Right lobe of liver (tissue), 6 donors: ENCODE data around the gene PLEKHA3. TPM values are rescaled to one million over a fixed set of nuclear protein-coding genes. Genes with fewer than 3 reads are reported as not detected.
"Not testable (repeated sequence)": the region's sequence is repeated elsewhere in the genome, so short reads cannot be mapped to it uniquely, and the experiment has no call there.

ENCODE experiments used
- ATAC-seq, 4 donors: fragments of 200-7000 bp; cut with Tn5 transposase; one replicate each; pipeline ENCODE4 v1.9.1; 2020; ENCODE audit warnings: mild to moderate bottlenecking in 4 of 4, moderate library complexity in 4 of 4
- DNase-seq, 3 donors: peaks; one replicate each; pipeline ENCODE4 v3.0.0-alpha.2; 2020
- H3K27ac ChIP-seq, 3 donors: fragments of 200-600 bp; one replicate each; pipeline ENCODE4 v1.8.0; 2022
- H3K27me3 ChIP-seq, 2 donors: fragments of 200-600 bp; one replicate each; pipeline ENCODE4 v1.8.0; 2022
- H3K36me3 ChIP-seq, 4 donors: fragments of 200-600 bp; sonication (generic) in 1 of 4; one replicate each; pipeline versions ENCODE4 v1.5.1 to v1.8.0; 2017 to 2022; ENCODE audit warnings: control low read depth in 1 of 4
- H3K4me1 ChIP-seq, 4 donors: fragments of 200-600 bp; sonication (generic) in 1 of 4; one replicate each; pipeline versions ENCODE4 v1.5.1 to v1.8.0; 2017 to 2022; ENCODE audit warnings: control low read depth in 1 of 4
- H3K4me3 ChIP-seq, 3 donors: fragments of 200-600 bp; one replicate each; pipeline ENCODE4 v1.8.0; 2022
- H3K9me3 ChIP-seq, 4 donors: fragments of 200-600 bp; sonication (generic) in 1 of 4; one replicate each; pipeline versions ENCODE4 v1.5.1 to v1.8.0; 2017 to 2022; ENCODE audit warnings: control low read depth in 1 of 4
- POLR2A ChIP-seq: fragments of 450-650 bp; IDR thresholded peaks from one replicate; pipeline ENCODE4 v1.6.1; 2017; ENCODE audit warnings: antibody characterized with exemption, mild to moderate bottlenecking
- WGBS: methylation state at CpG from one replicate; pipeline ENCODE4 v1.1.6; 2018; ENCODE audit warnings: low coverage, low lambda C conversion rate; ENCODE audit not compliant: insufficient coverage; ENCODE audit errors: missing lambda C conversion rate; 5-methylcytosine and 5-hydroxymethylcytosine counted together
- intact Hi-C, 2 donors: fragments of 100-400 bp; cut with DNase I; formaldehyde crosslinking; loops; one replicate each; pipeline versions ENCODE4 v1.11.2 to v1.14.1; 2022
- total RNA-seq, 6 experiments: library from RNA; depleted of rRNA in 2 of 6; stranded (reverse); fragments of >200 nt in 2 of 6; fragmentation: NEBNext Ultra II Directional in 3 of 6; extraction: Animal tissue kit (Norgen Biotek cat#: 25700) in 3 of 6; gene quantifications; one replicate each; pipeline versions ENCODE4 v1.1.0 to v1.2.4, GENCODE V29; 2016 to 2023
- TF ChIP-seq, protein P1 (sequence below), 4 donors: fragments of 200-600 bp in 3 of 4; fragments of 450-650 bp in 1 of 4; IDR thresholded peaks; one replicate each; pipeline versions ENCODE4 v1.5.1 to v1.8.0; 2016 to 2022; ENCODE audit warnings: antibody characterized with exemption in 4 of 4, mild to moderate bottlenecking in 2 of 4
- donor health status: DM: no; HTN: yes; CAD: no.
- donor health status: DM: no; HTN: no; CAD: no.
- donor health status: DM: no; HTN: no; CAD: no.
- donor health status: DM: no; HTN: yes; CAD: no.
- donor health status: DM: no; HTN: yes; CAD: no.

Gene PLEKHA3
- total RNA-seq, 6 experiments from 2014 or later: 4.4 to 21.2 (median 15.1) TPM

DNA sequence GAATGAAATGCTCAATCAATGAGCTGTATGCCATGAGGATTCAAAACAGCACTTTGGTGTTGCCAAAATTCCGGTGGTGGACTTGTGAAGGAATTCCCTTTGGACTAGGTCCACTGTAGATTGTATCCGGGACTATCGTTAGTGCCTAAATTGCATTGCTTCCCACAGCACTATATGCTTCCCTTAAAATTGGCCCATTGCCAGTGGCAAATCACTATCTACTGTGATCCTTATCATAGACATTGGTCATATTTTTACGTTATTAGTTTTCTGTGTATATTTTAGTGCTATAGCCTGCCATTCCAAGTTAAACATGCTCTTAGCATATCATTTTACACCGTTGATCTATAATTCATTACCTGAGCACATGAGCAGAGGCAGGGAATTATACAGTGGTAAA lies 27.4 kb upstream of the PLEKHA3 start:
- Histone ChIP-seq H3K36me3 (peaks cover 0 to 6% (median 1%) of the 10 kb centered on the region in 4 donors), H3K9me3 (no peaks in the 10 kb centered on the region), H3K4me3 (no peak overlapping the region), H3K27me3 (no peaks in the 10 kb centered on the region), H3K27ac (no peak overlapping the region), H3K4me1 (peaks cover 0 to 15% (median 6%) of the 10 kb centered on the region in 4 donors)
- 82% methylated on average over 5 of the region's 5 CpGs for WGBS
- no peak for ATAC-seq
- DNase-seq: no peak
- intact Hi-C loops: no loop called here
- TF ChIP-seq, protein P1, sequence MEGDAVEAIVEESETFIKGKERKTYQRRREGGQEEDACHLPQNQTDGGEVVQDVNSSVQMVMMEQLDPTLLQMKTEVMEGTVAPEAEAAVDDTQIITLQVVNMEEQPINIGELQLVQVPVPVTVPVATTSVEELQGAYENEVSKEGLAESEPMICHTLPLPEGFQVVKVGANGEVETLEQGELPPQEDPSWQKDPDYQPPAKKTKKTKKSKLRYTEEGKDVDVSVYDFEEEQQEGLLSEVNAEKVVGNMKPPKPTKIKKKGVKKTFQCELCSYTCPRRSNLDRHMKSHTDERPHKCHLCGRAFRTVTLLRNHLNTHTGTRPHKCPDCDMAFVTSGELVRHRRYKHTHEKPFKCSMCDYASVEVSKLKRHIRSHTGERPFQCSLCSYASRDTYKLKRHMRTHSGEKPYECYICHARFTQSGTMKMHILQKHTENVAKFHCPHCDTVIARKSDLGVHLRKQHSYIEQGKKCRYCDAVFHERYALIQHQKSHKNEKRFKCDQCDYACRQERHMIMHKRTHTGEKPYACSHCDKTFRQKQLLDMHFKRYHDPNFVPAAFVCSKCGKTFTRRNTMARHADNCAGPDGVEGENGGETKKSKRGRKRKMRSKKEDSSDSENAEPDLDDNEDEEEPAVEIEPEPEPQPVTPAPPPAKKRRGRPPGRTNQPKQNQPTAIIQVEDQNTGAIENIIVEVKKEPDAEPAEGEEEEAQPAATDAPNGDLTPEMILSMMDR (IDR thresholded peaks at IDR 0.05): no peak
- TF ChIP-seq POLR2A: no peak

DNA sequence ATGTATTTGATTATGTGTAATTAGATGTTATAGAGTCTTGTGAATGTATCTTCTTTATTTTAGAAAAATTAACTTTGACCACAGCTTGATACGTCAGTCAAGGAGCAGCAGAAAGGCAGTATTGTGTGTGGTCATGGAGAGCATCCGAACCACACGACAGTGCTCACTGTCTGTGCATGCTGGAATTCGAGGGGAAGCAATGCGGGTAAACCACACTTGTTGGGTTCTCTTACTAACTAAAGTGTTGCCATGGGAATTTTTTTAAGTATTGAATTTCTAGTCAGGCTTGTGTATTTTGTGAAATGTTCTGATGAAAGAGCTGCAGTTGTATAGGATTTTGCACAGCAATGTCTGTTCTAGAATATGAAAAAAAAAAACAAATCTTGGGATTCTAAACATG lies 24.3 kb upstream of the PLEKHA3 start:
- ATAC-seq (no peak), DNase-seq (no peak)
- Histone ChIP-seq H3K27ac (no peak overlapping the region), H3K36me3 (no peaks in the 10 kb centered on the region), H3K4me3 (no peak overlapping the region), H3K4me1 (peaks cover 0 to 6% (median 0%) of the 10 kb centered on the region in 4 donors), H3K27me3 (no peaks in the 10 kb centered on the region), H3K9me3 (no peaks in the 10 kb centered on the region)
- intact Hi-C loops: no loop called here
- WGBS: 91% methylated on average over 5 of the region's 5 CpGs
- TF ChIP-seq, protein P1 (IDR thresholded peaks at IDR 0.05): no peak
- no peak for TF ChIP-seq POLR2A

DNA sequence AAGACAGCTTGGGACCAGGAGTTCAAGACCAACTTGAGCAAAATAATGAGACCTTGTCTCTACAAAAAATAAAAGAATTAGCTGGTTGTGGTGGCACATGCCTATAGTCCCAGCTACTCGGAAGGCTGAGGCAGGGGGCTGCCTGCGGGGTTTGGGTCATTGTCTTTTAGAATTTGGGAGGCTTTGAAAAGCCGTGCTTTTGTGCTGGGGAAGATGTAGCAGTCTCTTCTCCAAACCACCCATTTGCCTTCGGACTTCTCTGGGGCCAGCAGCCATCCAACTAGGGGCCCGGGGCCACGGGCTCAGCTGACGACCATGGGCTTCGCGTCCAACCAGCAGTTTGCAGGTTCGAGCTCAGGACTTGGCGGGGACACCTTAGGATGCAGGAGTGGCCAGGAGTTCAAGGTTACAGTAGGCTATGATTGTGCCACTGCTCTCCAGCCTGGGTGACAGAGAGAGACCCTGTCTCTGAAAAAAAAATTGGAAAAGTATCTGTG lies 22.8 kb upstream of the PLEKHA3 start:
- intact Hi-C loops: no loop called here
- DNase-seq (no peak), ATAC-seq (no peak)
- no peak for TF ChIP-seq POLR2A
- TF ChIP-seq, protein P1 (IDR thresholded peaks at IDR 0.05): no peak
- no peaks in the 10 kb centered on the region for H3K27me3 ChIP-seq
- WGBS: 93% methylated on average over 3 of the region's 11 CpGs
- no peaks in the 10 kb centered on the region for H3K36me3 ChIP-seq
- H3K4me1 ChIP-seq: no peaks in the 10 kb centered on the region
- no peaks in the 10 kb centered on the region for H3K9me3 ChIP-seq
- no peak overlapping the region for H3K27ac ChIP-seq
- no peak overlapping the region for H3K4me3 ChIP-seq

DNA sequence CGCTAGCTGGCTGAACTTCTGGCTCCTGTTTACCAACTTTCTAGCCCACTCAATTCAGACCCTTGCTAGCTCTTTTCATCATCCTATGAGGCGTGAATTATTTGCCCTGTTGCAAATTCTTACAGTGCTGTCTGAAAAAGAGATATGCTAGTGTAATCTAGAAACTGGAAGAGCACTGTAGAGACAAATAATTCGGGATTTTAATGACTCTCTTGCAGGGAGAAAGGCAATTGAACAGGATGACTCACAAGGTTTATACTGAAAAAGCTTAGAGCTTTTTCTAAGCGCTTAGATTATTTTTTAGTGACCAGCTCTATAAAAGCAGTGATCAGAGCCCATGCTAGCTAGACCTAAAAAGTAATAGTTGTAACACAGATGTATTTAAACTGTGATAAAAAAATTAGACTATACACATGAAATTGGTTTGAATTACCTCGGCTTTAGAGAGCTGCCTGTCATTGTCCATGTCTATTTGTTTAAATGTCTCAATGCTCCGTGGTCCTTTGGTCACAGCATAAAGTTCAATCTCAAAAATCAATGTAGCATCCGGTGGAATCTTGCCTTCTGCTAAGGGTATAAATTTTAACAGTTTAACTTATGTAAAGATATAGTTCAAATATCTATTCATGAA lies 10.9 kb upstream of the PLEKHA3 start:
- peaks cover 0 to 15% (median 5%) of the 10 kb centered on the region in 4 donors for H3K4me1 ChIP-seq
- peak overlapping the region in 2 of 3 donors; percentile 35 to 66 for H3K27ac ChIP-seq
- no peaks in the 10 kb centered on the region for H3K36me3 ChIP-seq
- no peak for DNase-seq
- intact Hi-C loops: no loop called here
- peak overlapping the region in 1 of 3 donors; percentile 5 for H3K4me3 ChIP-seq
- TF ChIP-seq, protein P1 (IDR thresholded peaks at IDR 0.05): no peak
- no peak for TF ChIP-seq POLR2A
- WGBS: 33% methylated on average over 7 of the region's 7 CpGs
- peak; percentile 87 to 96 (median 94) for ATAC-seq
- H3K27me3 ChIP-seq: no peaks in the 10 kb centered on the region
- H3K9me3 ChIP-seq: no peaks in the 10 kb centered on the region

DNA sequence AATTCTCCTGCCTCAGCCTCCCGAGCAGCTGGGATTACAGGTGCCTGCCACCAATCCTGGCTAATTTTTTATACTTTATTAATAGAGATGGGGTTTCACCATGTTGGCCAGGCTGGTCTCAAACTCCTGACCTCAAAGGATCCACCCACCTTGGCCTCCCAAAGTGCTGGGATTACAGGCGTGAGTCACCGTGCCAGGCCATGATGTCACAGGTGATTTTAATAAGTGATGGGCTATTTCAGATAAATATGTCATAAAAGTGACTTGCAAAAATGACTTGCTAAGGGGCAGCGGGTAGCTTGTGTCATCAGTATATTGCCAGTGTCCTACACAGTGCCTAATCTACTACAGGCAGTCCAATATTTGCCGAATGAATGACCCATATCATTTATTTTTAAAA lies 8.9 kb upstream of the PLEKHA3 start:
- H3K36me3 ChIP-seq, H3K4me3 ChIP-seq, DNase-seq, H3K27ac ChIP-seq, H3K27me3 ChIP-seq, intact Hi-C loops, ATAC-seq, H3K9me3 ChIP-seq: not testable (repeated sequence)
- H3K4me1 ChIP-seq: peaks cover 0 to 15% (median 5%) of the 10 kb centered on the region in 4 donors
- WGBS: 97% methylated on average over 5 of the region's 5 CpGs
